HG02981 (cell line): ENCODE results near the gene TAB3.

Source experiments
- ATAC-seq: cut with Tn5 transposase; IDR thresholded peaks from one replicate; pipeline ENCODE4 v1.9.1; 2021; ENCODE audit warnings: mild to moderate bottlenecking, moderate library complexity; ENCODE audit not compliant: unreplicated experiment

The TAB3 gene

GRCh38 chrX:30887721-30888120 is 1.3 kb downstream of the TAB3 start:
- ATAC-seq, result no peak

GRCh38 chrX:30887288-30887687 is 1.8 kb downstream of the TAB3 start:
- no peak for ATAC-seq

- ATAC-seq, result no peak
These were observed 3.9 kb downstream of the TAB3 start for GRCh38 chrX:30885136-30885535.

- no peak for ATAC-seq
These were observed 5.9 kb downstream of the TAB3 start for GRCh38 chrX:30883138-30883537.

- ATAC-seq, result no peak
These were observed 7.3 kb downstream of the TAB3 start for GRCh38 chrX:30881797-30882196.

DNA sequence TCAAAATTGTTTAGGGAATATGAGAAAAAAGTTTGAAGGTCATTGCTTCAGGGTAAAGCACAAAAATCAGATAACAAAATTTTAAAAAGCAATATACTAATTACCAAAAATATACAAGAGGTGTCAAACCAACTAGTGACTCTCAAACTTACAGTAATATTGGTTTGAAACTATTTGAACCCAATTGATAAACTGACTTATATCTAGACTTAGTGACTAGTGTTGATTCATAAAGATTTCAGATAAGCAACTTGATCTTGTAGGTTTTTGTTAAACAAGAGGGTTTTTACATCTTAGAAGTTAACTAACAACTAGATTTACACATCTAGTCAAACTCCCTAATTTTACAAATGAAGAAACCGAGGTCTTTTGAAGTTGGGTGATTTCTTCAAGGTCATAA is 7.7 kb downstream of the TAB3 start:
- ATAC-seq, result no peak

- no peak for ATAC-seq
These were observed 9.0 kb downstream of the TAB3 start for GRCh38 chrX:30880058-30880457.

GRCh38 chrX:30876367-30876766 is 12.7 kb downstream of the TAB3 start:
- no peak for ATAC-seq

GRCh38 chrX:30875957-30876356 is 13.1 kb downstream of the TAB3 start:
- no peak for ATAC-seq

GRCh38 chrX:30874851-30875250 is 14.2 kb downstream of the TAB3 start:
- no peak for ATAC-seq

DNA sequence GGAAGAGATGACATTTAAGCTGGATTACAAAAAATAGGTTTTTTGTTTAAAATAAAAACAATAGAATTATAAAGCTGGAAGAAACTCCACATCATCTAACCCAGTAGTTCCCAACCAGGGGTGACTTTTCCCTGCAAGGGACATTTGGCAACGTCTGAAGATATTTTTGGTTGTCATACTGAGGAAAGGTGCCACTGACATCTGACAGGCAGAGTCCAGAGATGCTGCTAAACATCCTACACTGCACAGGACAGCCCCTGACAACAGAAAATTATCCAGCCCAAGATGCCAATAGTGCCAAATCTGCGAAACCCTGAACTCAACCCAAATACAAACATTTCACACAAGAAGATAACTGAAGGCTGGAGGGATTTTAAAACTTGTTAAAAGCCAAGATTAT is 18.5 kb downstream of the TAB3 start:
- ATAC-seq, result no peak

DNA sequence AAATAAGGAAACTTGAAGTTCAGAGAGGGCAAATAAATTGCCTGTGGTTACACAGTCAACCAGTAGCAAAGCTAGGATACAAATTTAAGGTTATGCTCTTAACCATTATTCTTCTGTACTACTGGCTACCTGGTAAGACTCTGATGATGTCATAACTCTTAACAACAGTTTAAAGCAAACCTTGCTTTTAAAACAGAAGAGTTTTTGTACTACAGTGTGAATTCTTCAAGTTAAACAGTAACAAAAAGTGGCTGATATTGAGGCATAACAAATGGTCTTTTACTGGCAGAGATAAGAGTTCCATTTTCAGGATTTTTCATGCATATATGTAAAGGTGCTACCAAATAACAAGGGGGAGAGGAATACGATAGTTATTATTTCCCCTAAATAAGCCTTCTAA is 23.4 kb downstream of the TAB3 start:
- ATAC-seq, result no peak

DNA sequence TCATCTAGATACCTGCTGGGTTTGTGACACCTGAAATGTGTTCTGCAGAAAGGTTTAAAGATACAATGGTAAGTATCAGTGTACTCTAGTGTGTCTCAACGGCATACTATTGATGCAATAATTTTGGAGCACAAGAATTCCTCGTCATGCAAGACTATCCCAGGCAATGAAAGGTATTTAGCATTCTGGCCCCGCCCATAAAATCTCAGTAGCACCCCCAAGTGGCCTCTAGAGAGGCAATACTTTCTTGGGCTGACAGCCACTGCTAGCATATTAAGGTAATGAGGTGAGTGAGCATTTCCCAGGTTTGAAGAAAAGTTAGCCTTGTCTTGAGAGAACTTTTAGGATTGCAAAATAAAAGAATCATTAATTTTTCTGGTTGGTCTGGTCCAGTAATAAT is 24.0 kb downstream of the TAB3 start:
- ATAC-seq, result peak; percentile 51

DNA sequence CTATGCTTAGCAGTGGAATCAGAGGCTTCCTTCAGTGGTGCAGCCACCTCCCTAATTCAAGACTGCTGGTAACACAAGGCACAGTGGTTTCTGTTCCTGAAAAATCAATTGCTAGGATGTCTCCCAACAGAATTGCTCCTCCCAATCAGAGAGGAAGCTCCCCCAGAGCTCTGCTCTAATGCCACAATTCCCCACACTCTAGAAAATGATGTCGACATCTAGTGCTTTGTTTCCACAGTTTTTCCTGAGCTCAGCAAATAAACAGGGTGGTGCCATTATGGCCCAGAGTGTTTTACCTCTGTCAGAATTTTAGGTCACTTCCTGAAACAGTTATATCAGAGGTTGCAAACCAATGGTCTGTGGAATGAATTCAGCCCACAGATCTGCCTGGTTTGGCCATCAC is 24.7 kb downstream of the TAB3 start:
- no peak for ATAC-seq

- no peak for ATAC-seq
These were observed 25.1 kb downstream of the TAB3 start for GRCh38 chrX:30863974-30864373.

DNA sequence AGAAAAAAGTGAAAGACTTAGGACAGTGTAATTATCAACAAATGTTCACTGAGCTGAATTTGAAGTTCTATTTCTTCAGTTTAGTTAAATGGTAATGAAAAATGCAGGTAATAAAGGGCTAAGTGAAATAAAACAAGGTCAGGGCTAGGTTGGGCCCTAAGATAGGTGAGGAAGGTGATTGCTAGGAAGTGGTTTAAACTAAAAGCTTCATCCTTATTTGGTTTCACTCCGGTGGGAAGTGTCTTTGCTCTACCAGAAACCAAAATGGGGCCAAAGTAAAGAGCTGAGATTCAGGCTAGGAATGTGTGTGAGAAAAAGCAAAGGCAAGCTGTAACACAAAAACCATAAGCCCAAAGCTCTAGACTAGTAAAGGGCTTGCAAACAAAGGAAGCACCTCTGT is 31.0 kb downstream of the TAB3 start:
- ATAC-seq, result no peak

DNA sequence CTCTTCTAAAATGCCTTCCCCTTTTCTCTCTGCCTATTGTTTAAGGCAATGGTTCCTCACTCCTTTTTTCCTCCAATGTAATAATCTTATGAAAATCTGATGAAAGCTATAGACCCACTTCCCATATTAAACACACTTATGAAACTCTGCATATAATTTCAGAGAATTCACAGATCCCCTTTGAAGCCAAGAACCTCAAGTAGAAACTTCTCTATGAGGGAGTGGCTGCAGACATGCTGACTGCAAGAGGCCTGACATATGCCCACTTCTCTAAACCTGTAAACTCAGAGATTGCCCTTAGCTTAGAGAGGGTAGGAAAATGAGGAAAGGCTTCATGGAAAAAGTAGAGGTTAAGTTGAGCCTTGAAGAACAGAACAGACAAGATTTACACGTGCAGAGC is 37.6 kb downstream of the TAB3 start:
- ATAC-seq, result no peak

DNA sequence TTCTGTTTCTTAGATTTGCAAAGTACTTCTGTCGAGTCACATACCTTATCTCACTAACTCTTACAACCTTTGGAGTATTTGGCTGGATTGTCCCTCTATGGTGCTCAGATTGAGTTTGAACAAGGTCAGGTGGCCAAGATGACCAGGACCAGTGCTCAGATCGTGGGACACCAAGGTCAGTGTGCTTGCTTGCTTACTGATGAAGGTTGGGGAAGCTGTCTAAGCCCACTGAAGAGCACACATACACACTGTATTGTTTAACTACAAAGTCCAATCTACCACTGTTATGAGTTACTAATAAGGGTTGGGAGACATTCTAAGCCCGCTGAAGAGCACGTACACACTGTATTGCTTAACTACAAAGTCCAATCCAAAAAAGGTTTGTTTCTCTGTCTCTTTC is 53.7 kb downstream of the TAB3 start:
- ATAC-seq, result no peak

GRCh38 chrX:30833896-30834295 is 55.2 kb downstream of the TAB3 start:
- ATAC-seq, result no peak

GRCh38 chrX:30831082-30831481 is 58.0 kb downstream of the TAB3 start:
- ATAC-seq, result peak; percentile 76

DNA sequence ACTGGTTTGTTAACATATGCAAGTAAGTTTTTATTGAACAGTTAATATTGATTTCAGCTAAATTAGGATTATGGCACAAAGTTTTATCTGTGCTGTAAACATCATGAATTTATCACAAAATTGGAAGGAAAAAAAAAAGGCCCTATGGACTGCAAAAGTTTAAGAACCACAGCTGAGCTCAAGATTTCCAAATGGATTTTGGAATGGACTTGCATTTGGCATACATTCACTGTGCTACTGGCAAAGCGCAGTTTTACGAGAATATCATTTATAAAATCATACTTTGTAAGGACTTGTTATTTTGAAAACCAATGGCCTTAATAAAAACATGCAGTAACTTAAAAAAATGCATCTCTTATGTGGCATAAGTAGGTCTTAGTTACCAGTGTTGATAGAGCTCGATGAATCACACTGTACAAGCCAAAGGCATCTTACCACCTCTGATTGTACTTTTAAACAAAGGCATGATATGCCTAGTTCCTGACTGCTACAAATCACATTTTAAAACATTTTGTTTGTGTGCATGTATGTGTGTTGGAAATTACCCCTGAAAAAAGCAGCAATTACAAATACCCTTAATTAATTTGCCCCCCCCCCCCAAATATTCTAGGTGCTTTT is 58.6 kb downstream of the TAB3 start:
- no peak for ATAC-seq

- ATAC-seq, result no peak
These were observed 64.8 kb downstream of the TAB3 start for GRCh38 chrX:30824275-30824674.

- no peak for ATAC-seq
These were observed 66.3 kb downstream of the TAB3 start for GRCh38 chrX:30822764-30823163.
